ENCODE data around the gene NPM3.

NPM3 gene

DNA sequence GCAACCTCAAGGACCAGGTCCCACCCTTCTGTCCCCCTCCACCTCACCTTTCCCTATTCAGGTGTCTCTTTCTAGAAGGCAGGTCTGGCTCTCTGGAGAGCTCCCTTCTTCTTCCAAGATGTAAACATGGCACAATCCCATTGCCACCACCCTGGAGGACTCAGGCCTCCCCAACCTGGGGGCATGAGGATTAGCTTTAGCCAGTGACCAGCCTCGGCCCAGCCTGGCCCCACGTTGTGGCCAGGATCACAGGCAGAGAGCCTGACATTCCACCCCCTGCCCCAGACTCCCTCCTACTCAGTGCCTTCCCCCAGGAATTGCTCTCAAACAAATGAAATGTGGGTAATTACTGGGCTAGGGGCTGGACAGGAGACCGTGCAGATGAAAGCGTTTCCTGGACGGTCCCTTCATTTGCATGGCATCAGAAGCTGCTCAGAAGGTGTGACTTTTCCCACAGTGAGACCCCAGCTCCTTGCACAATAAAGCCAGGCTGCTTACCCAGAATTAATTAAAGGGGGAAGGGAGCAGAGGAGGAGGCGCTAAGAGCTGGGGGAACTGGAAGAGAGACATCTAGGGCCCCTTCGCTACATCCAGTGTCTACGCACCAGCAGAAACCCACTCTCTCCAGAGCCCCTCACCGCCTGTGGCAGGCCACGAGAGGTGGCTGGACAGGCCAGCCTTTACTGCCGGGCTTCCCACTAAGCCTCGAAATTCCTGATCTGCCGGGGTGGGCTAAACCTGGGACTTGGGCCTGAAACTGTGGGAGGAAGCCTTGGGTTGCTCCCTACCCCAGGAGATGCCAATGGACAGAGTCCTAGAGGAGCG, 15.1 kb downstream of the NPM3 start:
- TF ChIP-seq, protein P1, sequence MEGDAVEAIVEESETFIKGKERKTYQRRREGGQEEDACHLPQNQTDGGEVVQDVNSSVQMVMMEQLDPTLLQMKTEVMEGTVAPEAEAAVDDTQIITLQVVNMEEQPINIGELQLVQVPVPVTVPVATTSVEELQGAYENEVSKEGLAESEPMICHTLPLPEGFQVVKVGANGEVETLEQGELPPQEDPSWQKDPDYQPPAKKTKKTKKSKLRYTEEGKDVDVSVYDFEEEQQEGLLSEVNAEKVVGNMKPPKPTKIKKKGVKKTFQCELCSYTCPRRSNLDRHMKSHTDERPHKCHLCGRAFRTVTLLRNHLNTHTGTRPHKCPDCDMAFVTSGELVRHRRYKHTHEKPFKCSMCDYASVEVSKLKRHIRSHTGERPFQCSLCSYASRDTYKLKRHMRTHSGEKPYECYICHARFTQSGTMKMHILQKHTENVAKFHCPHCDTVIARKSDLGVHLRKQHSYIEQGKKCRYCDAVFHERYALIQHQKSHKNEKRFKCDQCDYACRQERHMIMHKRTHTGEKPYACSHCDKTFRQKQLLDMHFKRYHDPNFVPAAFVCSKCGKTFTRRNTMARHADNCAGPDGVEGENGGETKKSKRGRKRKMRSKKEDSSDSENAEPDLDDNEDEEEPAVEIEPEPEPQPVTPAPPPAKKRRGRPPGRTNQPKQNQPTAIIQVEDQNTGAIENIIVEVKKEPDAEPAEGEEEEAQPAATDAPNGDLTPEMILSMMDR (conservative IDR thresholded peaks at IDR 0.05; ENCODE audit: low read length), result no peak
- DNase-seq (ENCODE audit: low read depth), result no peak

DNA sequence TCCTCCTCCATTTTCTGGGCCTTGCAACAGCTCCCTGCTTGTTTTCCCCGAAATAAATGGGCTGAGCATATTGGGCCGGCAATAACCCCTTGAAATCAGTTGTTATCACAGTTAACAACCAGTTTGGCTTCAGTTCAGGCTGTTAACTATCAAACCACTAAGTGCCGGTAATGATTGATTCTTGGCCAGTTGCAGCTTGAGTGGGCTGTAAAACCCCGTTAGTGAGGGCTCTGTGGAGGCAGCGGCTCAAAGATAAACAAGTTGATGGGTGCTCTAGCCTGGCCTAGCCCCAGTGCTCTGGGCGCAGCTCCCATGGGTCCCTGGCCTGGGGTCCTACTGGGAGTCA, 15.7 kb downstream of the NPM3 start:
- no peak for DNase-seq (ENCODE audit: low read depth)
- H3K4me3 ChIP-seq (ENCODE audit: low read length), result no peak overlapping the region
- TF ChIP-seq, protein P1 (conservative IDR thresholded peaks at IDR 0.05; ENCODE audit: low read length), result no peak

More for the DNA sequence above, 15.1 kb downstream of the NPM3 start:
- H3K4me3 ChIP-seq (ENCODE audit: low read length), result no peak overlapping the region

DNA sequence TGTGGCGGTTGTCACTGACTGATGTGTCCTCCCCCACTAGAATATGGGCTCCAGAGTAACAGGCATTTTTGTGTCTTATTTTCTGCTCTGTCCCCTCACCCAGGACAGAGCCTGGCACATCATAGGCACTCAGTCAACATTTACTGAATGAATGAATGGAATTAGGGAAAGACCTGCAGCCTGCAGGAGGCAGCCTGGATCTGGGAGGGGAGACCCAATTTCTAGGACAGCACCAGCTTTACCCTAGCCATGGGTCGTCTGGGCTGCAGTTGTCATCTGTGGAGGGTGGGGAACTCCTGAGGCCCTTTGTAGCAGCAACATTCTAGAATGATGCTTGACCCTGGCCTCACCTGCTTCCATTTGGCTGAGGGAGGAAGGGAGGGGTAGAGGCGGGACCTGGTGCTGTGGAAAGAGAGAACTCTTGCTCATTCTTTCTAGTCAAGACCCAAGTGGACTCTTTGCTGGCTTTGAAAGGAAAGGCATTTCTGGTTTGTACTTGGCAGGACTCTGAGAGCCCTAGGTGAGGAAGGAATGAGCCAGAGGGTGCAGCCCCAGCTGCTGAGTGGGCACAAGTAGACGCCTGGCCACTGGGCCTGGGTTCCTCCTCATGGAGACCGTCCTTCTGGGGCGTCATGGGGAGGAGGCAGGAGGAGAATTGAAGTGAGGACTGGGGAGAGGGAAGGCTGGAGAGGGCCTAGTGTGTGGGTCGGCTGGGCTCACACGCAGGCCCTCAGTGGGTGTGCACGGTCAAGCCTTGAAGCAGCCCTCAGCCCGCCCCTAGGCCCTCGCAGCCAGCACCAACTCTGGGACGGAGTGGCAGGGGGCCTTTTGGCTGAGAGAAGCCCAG, 16.3 kb downstream of the NPM3 start:
- H3K4me3 ChIP-seq (ENCODE audit: low read length), result no peak overlapping the region
- no peak for DNase-seq (ENCODE audit: low read depth)
- TF ChIP-seq, protein P1 (conservative IDR thresholded peaks at IDR 0.05; ENCODE audit: low read length), result no peak

DNA sequence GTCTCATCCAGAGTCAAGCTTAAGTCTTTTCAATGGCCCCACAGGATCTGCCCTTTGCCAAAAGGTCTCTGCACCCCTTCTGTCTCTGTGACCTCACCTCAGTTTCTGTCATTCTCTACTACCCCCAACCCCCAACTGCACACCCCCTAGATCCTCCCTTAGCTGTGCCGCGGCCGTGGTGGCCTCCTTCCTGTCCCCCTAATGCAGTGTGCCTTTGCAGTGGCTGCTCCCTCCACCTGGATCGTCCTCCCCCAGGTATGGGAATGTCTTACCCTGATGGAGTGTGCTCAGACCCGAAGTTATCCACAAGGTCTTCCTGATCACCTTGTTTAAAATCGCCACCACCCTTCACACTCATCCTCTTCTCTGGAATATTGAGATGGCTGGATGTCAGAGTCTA, 16.9 kb downstream of the NPM3 start:
- DNase-seq (ENCODE audit: low read depth), result no peak
- H3K4me3 ChIP-seq (ENCODE audit: low read length), result no peak overlapping the region
- TF ChIP-seq, protein P1 (conservative IDR thresholded peaks at IDR 0.05; ENCODE audit: low read length), result no peak

DNA sequence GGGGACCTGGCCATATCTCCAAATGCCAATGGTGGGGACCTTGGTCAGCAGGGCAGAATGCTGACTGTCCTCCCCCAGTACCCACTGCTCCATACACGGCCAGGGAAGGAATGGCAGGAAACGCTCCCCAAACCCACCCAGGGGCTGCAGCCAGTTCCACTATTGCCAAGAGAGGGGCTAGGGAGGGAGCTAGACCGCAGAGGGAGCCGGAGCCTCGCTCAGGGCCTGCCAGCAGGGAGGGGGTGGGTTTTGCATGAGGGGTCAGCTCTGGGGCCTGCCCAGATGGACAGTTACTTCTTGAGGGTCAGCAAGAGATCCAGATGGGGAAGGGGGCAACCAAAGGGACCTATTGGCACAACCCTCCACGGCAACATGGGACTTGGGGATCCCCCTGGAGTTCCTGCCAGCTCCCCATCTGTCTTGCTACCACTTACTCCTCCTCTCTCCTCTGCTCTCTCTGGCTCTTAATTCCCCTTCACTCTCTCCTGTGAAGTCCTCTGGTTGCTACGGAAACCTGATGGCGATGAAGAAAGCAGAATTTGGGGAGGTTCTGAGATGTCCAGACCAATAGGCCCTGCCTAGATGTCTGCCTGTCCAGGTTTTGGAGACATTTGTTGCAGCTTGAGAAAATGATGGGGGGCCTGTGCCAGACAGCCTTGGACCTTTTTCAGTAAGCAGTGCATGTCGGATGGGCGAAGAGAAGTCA, 20.0 kb downstream of the NPM3 start:
- DNase-seq (ENCODE audit: low read depth), result no peak
- TF ChIP-seq, protein P1 (conservative IDR thresholded peaks at IDR 0.05; ENCODE audit: low read length), result no peak
- H3K4me3 ChIP-seq (ENCODE audit: low read length), result no peak overlapping the region

DNA sequence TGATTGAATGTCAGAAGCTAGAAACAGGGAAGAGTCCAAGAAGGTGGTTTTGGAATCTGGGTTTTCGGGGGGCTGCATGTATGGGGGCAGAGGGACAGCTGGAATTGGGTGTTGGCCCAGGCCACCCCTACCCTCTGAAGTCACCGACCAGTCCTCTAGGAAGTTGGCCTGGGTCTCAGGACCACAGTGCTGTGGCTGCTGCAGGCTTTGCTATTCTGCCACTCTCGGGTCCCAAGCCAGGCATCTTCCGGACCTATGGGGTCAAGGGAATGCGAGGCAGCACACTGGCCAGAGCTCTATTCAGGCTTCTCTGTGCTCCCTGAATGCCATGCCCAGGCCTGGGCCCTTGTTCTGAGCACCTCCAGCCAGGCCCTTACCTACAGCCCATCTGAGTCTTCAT, 20.5 kb downstream of the NPM3 start:
- TF ChIP-seq, protein P1 (conservative IDR thresholded peaks at IDR 0.05; ENCODE audit: low read length), result no peak
- DNase-seq (ENCODE audit: low read depth), result no peak
- H3K4me3 ChIP-seq (ENCODE audit: low read length), result no peak overlapping the region
